Activated T-helper 2 cell treated with anti-CD3 and anti-CD28 coated beads, Interferon-gamma antibody, Interleukin-2, Interleukin-4, amounts not matched to agents 10 μg/mL and 5 μg/mL and 100 μg/mL, durations not matched to agents 14 hours and 24 hours and 36 hours (primary cell): ENCODE measurements around the gene CDPF1. TPM values are rescaled to one million over a fixed set of nuclear protein-coding genes. Genes with fewer than 3 reads are reported as not detected.
"Not testable (repeated sequence)": the region's sequence is repeated elsewhere in the genome, so short reads cannot be mapped to it uniquely, and the experiment has no call there.

Experiments used
- DNase-seq: peaks from one replicate; pipeline ENCODE4 v3.0.0; 2021; ENCODE audit warnings: low spot score
- H3K27ac Mint-ChIP-seq: one replicate; pipeline ENCODE4 v1.8.0; 2021; ENCODE audit warnings: mixed read lengths
- H3K27me3 Mint-ChIP-seq: one replicate; pipeline ENCODE4 v1.8.0; 2021; ENCODE audit warnings: low read depth, mixed read lengths
- H3K36me3 Mint-ChIP-seq: one replicate; pipeline ENCODE4 v1.8.0; 2021; ENCODE audit warnings: low read depth, mixed read lengths
- H3K4me1 Mint-ChIP-seq: one replicate; pipeline ENCODE4 v1.8.0; 2021; ENCODE audit warnings: low read depth, mixed read lengths
- H3K4me3 Mint-ChIP-seq: one replicate; pipeline ENCODE4 v1.8.0; 2021; ENCODE audit warnings: low read depth, mild to moderate bottlenecking, moderate library complexity, mixed read lengths
- H3K9me3 Mint-ChIP-seq: one replicate; pipeline ENCODE4 v1.8.0; 2021; ENCODE audit warnings: mixed read lengths
- intact Hi-C: fragments of 100-400 bp; cut with micrococcal nuclease; formaldehyde crosslinking; loops from one replicate; pipeline ENCODE4 v1.15.1; 2023
- total RNA-seq: library from RNA; stranded (reverse); gene quantifications from 2 replicates; pipeline ENCODE4 v1.2.3, GENCODE V29; 2022

The CDPF1 gene
- total RNA-seq, 1 donor from 2014 or later: 7.7 TPM

DNA sequence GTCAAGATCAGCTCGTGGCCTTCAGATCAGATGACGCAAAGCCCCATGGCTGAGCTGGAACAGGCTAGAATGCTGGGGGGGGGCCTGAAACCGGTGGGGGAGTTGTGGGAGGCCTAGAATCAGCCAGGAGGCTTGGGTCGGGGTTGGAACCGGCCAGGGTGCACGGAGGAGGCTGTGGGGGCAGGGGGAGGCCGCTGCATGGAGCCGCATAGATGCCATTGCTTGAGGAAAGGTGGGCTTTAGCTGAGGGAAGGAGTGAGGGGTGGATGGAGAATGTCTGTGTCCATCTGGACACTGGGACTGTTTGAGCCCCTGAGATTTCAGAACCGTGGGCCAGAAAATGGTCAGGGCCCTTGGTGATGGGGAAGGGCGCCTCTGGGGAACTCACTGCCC, 25.2 kb downstream of the CDPF1 start:
- H3K9me3 Mint-ChIP-seq: no peaks in the 10 kb centered on the region
- H3K27ac Mint-ChIP-seq: no peak overlapping the region
- no peak overlapping the region for H3K4me3 Mint-ChIP-seq
- DNase-seq: no peak
- no peaks in the 10 kb centered on the region for H3K27me3 Mint-ChIP-seq
- peaks cover 18% of the 10 kb centered on the region for H3K36me3 Mint-ChIP-seq
- peaks cover 6% of the 10 kb centered on the region for H3K4me1 Mint-ChIP-seq
- intact Hi-C loops: no loop called here

- DNase-seq: no peak
- H3K4me1 Mint-ChIP-seq: peaks cover 12% of the 10 kb centered on the region
- H3K9me3 Mint-ChIP-seq: no peaks in the 10 kb centered on the region
- no peaks in the 10 kb centered on the region for H3K27me3 Mint-ChIP-seq
- no peak overlapping the region for H3K27ac Mint-ChIP-seq
- peaks cover 24% of the 10 kb centered on the region for H3K36me3 Mint-ChIP-seq
- intact Hi-C loops: no loop called here
- H3K4me3 Mint-ChIP-seq: no peak overlapping the region
These were observed 25.8 kb downstream of the CDPF1 start for GRCh38 chr22:46224044-46224897.

DNA sequence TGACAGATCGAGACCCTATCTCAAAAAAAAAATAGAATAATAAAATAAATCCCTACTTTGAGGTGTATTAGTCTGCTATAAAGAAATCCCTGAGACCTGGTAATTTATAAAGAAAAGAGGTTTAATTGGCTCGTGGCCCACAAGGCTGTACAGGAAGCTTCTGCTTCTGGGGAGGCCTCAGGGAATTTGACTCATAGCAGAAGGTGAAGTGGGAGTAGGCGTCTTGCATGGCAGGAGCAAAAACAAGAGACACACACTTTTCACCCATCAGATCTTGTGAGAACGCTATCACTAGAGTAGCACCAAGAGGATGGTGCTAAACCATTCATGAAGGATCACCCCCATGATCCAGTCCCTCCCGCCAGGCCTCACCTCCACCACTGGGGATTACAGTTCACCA, 29.2 kb downstream of the CDPF1 start:
- Mint-ChIP-seq H3K4me1 (peaks cover 12% of the 10 kb centered on the region), H3K27ac (peak overlapping the region; percentile 86), H3K9me3 (no peaks in the 10 kb centered on the region), H3K36me3 (peaks cover 29% of the 10 kb centered on the region), H3K27me3 (no peaks in the 10 kb centered on the region), H3K4me3 (no peak overlapping the region)
- no peak for DNase-seq
- intact Hi-C loops: no loop called here

DNA sequence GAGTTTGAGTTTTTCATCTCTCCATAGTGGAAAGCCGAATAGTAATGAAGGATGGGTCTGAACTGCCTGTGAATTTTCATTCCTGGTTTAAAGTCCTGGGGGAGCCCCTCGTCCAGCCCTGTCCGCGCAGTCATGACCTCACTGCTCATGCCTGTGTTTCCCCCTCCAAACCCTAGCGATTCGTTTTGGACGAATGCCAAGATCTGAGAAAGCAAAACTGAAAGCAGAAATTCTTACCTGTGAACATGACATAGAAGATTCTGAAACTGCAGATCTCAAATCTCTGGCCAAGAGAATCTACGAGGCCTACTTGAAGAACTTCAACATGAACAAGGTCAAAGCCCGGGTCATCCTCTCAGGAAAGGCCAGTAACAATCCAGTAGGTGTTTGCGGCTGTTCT, 30.5 kb downstream of the CDPF1 start:
- H3K9me3 Mint-ChIP-seq: no peaks in the 10 kb centered on the region
- H3K27me3 Mint-ChIP-seq: no peaks in the 10 kb centered on the region
- no peak overlapping the region for H3K27ac Mint-ChIP-seq
- H3K36me3 Mint-ChIP-seq: peaks cover 39% of the 10 kb centered on the region
- H3K4me3 Mint-ChIP-seq: no peak overlapping the region
- peaks cover 12% of the 10 kb centered on the region for H3K4me1 Mint-ChIP-seq
- no peak for DNase-seq
- intact Hi-C loops: no loop called here

- Mint-ChIP-seq H3K4me1 (peaks cover 4% of the 10 kb centered on the region), H3K27ac (no peak overlapping the region), H3K4me3 (no peak overlapping the region), H3K27me3 (no peaks in the 10 kb centered on the region), H3K36me3 (peaks cover 56% of the 10 kb centered on the region), H3K9me3 (peaks cover 14% of the 10 kb centered on the region)
- DNase-seq: no peak
- intact Hi-C loops: no loop called here
These were observed 35.5 kb downstream of the CDPF1 start for GRCh38 chr22:46214616-46215015.

GRCh38 chr22:46214149-46214548, 35.9 kb downstream of the CDPF1 start:
- Mint-ChIP-seq H3K4me3 (no peak overlapping the region), H3K36me3 (peaks cover 56% of the 10 kb centered on the region), H3K4me1 (peaks cover 2% of the 10 kb centered on the region), H3K9me3 (peaks cover 19% of the 10 kb centered on the region), H3K27ac (no peak overlapping the region), H3K27me3 (no peaks in the 10 kb centered on the region)
- intact Hi-C loops: no loop called here
- no peak for DNase-seq

- Mint-ChIP-seq H3K9me3 (peaks cover 27% of the 10 kb centered on the region), H3K36me3 (peaks cover 62% of the 10 kb centered on the region), H3K4me1 (peaks cover 2% of the 10 kb centered on the region), H3K27ac (no peak overlapping the region), H3K4me3 (no peak overlapping the region), H3K27me3 (no peaks in the 10 kb centered on the region)
- intact Hi-C loops: no loop called here
- no peak for DNase-seq
These were observed 37.0 kb downstream of the CDPF1 start for GRCh38 chr22:46213052-46213451.

GRCh38 chr22:46212195-46212594, 37.9 kb downstream of the CDPF1 start:
- no peak overlapping the region for H3K4me3 Mint-ChIP-seq
- peaks cover 27% of the 10 kb centered on the region for H3K9me3 Mint-ChIP-seq
- intact Hi-C loops: no loop called here
- DNase-seq: no peak
- peaks cover 2% of the 10 kb centered on the region for H3K4me1 Mint-ChIP-seq
- no peak overlapping the region for H3K27ac Mint-ChIP-seq
- H3K36me3 Mint-ChIP-seq: peaks cover 62% of the 10 kb centered on the region
- no peaks in the 10 kb centered on the region for H3K27me3 Mint-ChIP-seq

DNA sequence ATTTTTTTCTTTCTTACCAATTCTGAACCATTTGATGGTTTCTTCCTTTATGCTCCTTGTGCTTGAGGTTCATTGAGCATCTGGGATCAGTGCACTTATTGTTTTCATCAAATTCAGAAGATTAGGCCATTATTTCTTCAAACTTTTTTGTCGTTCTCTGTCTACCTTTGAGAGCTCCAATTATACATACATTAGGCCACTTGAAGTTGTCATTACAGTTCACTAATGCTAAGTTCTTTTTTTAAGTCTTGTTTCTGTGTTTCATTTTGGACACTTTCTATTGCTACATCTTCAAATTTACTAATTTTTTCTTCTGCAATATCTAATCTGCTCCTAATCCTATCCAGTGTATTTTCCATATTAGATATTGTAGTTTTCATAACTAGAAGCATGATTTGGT, 40.8 kb downstream of the CDPF1 start:
- H3K27me3 Mint-ChIP-seq: no peaks in the 10 kb centered on the region
- H3K27ac Mint-ChIP-seq: no peak overlapping the region
- H3K9me3 Mint-ChIP-seq: peaks cover 27% of the 10 kb centered on the region
- no peak overlapping the region for H3K4me3 Mint-ChIP-seq
- DNase-seq: no peak
- H3K36me3 Mint-ChIP-seq: peaks cover 55% of the 10 kb centered on the region
- intact Hi-C loops: no loop called here
- peaks cover 2% of the 10 kb centered on the region for H3K4me1 Mint-ChIP-seq

DNA sequence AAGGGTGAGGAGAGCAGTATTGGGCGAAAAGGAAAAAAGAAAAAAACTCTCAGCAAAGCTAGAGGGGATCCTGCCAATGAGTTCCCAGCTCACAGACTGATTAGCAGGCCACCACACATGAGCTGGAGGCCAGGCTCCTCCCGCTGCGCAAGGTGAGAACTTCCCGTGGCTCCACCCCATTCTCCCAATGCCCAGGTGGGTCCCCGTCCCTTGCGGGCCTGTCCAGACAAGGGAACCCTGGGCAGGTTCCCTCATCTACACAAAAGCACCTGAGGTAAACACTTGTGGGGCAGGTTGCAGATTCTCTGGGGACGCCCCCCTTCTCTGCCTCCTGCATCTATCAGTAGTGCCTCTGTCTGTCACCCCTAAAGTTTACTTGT, 46.5 kb downstream of the CDPF1 start:
- H3K27me3 Mint-ChIP-seq: no peaks in the 10 kb centered on the region
- peaks cover 3% of the 10 kb centered on the region for H3K9me3 Mint-ChIP-seq
- DNase-seq: no peak
- intact Hi-C loops: no loop called here
- H3K4me3 Mint-ChIP-seq: no peak overlapping the region
- H3K4me1 Mint-ChIP-seq: no peaks in the 10 kb centered on the region
- peaks cover 12% of the 10 kb centered on the region for H3K36me3 Mint-ChIP-seq
- no peak overlapping the region for H3K27ac Mint-ChIP-seq

DNA sequence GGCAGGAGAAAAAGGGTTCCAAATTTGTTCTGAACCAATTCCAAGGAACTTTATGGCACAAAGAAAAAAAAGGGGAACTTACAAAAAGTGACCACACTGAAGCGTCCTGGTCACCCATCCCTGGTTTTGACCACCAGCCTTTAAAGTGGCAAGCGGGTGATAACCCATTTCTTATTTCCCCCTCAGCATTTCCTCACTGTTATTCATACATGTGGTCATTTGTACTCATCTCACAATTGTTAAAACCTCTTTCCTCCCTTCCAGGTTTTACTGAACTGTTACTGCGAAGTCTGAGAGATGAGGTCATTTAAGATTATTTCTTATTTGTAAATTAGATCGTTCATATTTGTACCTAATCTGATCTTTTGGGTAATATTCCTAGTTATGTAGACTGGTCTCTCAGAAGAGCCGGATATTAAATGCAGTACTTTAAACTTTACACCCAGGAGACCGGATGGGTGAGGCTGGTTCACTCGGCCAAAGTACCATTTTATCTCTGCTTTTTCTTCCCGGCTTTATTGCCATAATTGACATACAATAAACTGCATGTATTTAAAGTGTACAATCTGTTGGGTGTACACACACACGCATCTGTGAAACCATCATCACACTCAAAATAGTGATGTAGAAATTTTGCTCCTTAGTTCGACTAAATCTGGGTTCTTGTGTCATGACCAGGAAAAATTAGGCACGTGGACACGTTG, 47.0 kb downstream of the CDPF1 start:
- intact Hi-C loops: no loop called here
- no peaks in the 10 kb centered on the region for H3K9me3 Mint-ChIP-seq
- H3K4me1 Mint-ChIP-seq: no peaks in the 10 kb centered on the region
- H3K27ac Mint-ChIP-seq: no peak overlapping the region
- no peak overlapping the region for H3K4me3 Mint-ChIP-seq
- H3K27me3 Mint-ChIP-seq: no peaks in the 10 kb centered on the region
- DNase-seq: no peak
- H3K36me3 Mint-ChIP-seq: peaks cover 8% of the 10 kb centered on the region

GRCh38 chr22:46201059-46201757, 48.9 kb downstream of the CDPF1 start:
- no peak overlapping the region for H3K4me3 Mint-ChIP-seq
- H3K27me3 Mint-ChIP-seq: no peaks in the 10 kb centered on the region
- no peaks in the 10 kb centered on the region for H3K4me1 Mint-ChIP-seq

DNA sequence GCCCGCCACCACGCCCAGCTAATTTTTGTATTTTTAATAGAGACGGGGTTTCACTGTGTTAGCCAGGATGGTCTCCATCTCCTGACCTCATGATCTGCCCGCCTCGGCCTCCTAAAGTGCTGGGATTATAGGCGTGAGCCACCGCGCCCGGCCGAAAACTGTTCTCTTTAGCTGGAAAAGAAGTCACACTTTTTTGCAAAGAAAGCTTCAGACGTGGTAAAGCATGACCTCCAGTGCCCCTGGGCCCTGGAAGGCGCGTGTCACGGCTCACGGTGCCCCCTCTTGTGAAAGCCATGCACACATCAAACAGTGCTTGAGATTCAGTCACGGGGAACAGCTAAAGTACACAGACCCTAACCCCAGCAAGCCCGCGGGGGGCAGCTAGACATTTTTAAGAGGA, 51.3 kb downstream of the CDPF1 start:
- H3K4me1 Mint-ChIP-seq, H3K9me3 Mint-ChIP-seq, intact Hi-C loops, H3K27ac Mint-ChIP-seq, H3K36me3 Mint-ChIP-seq, H3K4me3 Mint-ChIP-seq, H3K27me3 Mint-ChIP-seq, DNase-seq: not testable (repeated sequence)

More at GRCh38 chr22:46201059-46201757, 48.9 kb downstream of the CDPF1 start:
- DNase-seq: no peak
- Mint-ChIP-seq H3K36me3 (peaks cover 8% of the 10 kb centered on the region), H3K27ac (no peak overlapping the region), H3K9me3 (no peaks in the 10 kb centered on the region)
- intact Hi-C loops: no loop called here
